ENCODE data around the gene MTMR1. TPM values are rescaled to one million over a fixed set of nuclear protein-coding genes. Genes with fewer than 3 reads are reported as not detected.

Gene MTMR1
- total RNA-seq, 2 donors from 2014 or later: 16.5 to 18.5 TPM

GRCh38 chrX:150719621-150720020 lies 26.4 kb downstream of the MTMR1 start:
- no peaks in the 10 kb centered on the region for H3K27me3 Mint-ChIP-seq (ENCODE audit: insufficient read depth)
- Histone ChIP-seq H3K4me1 (ENCODE audit: control insufficient read depth, insufficient read depth, low read length) (no peaks in the 10 kb centered on the region), H3K27ac (ENCODE audit: low read depth, low read length) (no peak overlapping the region), H3K27me3 (ENCODE audit: control insufficient read depth, insufficient read depth, low read length, poor library complexity, severe bottlenecking) (no peaks in the 10 kb centered on the region), H3K9ac (ENCODE audit: extremely low read depth, low read length, poor library complexity, severe bottlenecking) (no peak overlapping the region), H3K36me3 (ENCODE audit: control insufficient read depth, insufficient read depth, low read length) (no peaks in the 10 kb centered on the region), H3K9me3 (ENCODE audit: control insufficient read depth, low read length) (peaks cover 9% of the 10 kb centered on the region), H3K4me3 (ENCODE audit: low read length) (no peak overlapping the region)
- no peak overlapping the region for H3K4me3 Mint-ChIP-seq
- H3K9me3 Mint-ChIP-seq: peaks cover 29% of the 10 kb centered on the region
- H3K27ac Mint-ChIP-seq: no peak overlapping the region
- peaks cover 2% of the 10 kb centered on the region for H3K36me3 Mint-ChIP-seq (ENCODE audit: low read depth)
- no peak for DNase-seq
- H3K4me1 Mint-ChIP-seq: no peaks in the 10 kb centered on the region
- 100% methylated on average over 3 of the region's 4 CpGs; no CpG with 5 or more reads in 1 of the 2 experiments for WGBS, 2 experiments (ENCODE audit: insufficient coverage in 1 of 2, insufficient read length in 1 of 2)
- TF ChIP-seq, protein P1, sequence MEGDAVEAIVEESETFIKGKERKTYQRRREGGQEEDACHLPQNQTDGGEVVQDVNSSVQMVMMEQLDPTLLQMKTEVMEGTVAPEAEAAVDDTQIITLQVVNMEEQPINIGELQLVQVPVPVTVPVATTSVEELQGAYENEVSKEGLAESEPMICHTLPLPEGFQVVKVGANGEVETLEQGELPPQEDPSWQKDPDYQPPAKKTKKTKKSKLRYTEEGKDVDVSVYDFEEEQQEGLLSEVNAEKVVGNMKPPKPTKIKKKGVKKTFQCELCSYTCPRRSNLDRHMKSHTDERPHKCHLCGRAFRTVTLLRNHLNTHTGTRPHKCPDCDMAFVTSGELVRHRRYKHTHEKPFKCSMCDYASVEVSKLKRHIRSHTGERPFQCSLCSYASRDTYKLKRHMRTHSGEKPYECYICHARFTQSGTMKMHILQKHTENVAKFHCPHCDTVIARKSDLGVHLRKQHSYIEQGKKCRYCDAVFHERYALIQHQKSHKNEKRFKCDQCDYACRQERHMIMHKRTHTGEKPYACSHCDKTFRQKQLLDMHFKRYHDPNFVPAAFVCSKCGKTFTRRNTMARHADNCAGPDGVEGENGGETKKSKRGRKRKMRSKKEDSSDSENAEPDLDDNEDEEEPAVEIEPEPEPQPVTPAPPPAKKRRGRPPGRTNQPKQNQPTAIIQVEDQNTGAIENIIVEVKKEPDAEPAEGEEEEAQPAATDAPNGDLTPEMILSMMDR (conservative IDR thresholded peaks at IDR 0.05): no peak

- TF ChIP-seq, protein P1 (conservative IDR thresholded peaks at IDR 0.05): no peak
- WGBS, 2 experiments (ENCODE audit: insufficient coverage in 1 of 2, insufficient read length in 1 of 2): 99% methylated on average over 5 of the region's 5 CpGs; no CpG with 5 or more reads in 1 of the 2 experiments
Observed at GRCh38 chrX:150729956-150730355, 36.8 kb downstream of the MTMR1 start.

DNA sequence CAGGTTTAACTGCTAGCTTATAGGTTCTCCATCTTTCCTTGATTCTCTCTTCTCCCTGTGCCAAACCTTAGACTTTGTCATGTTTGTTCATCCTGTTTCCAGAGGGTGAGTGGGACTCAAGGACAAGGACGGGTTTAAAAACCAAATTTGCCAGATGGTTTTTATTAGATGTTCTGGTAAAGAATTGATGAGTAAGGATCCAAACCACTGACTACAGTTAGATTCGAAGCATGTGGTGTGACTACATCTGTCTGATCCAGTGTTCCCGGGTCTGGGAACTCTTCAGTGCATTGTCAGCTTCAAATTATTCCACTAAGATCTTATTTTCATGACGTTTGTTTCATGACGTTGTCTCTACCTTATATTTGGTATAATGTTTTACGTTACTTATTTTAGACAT lies 37.5 kb downstream of the MTMR1 start:
- peaks cover 16% of the 10 kb centered on the region for H3K4me1 Mint-ChIP-seq
- Histone ChIP-seq H3K27me3 (ENCODE audit: control insufficient read depth, insufficient read depth, low read length, poor library complexity, severe bottlenecking) (no peaks in the 10 kb centered on the region), H3K4me1 (ENCODE audit: control insufficient read depth, insufficient read depth, low read length) (no peaks in the 10 kb centered on the region), H3K36me3 (ENCODE audit: control insufficient read depth, insufficient read depth, low read length) (peaks cover 23% of the 10 kb centered on the region), H3K9ac (ENCODE audit: extremely low read depth, low read length, poor library complexity, severe bottlenecking) (no peak overlapping the region), H3K9me3 (ENCODE audit: control insufficient read depth, low read length) (no peaks in the 10 kb centered on the region), H3K27ac (ENCODE audit: low read depth, low read length) (no peak overlapping the region), H3K4me3 (ENCODE audit: low read length) (no peak overlapping the region)
- 100% methylated on average over 3 of the region's 6 CpGs; no CpG with 5 or more reads in 1 of the 2 experiments for WGBS, 2 experiments (ENCODE audit: insufficient coverage in 1 of 2, insufficient read length in 1 of 2)
- no peak for DNase-seq
- H3K27me3 Mint-ChIP-seq (ENCODE audit: insufficient read depth): no peaks in the 10 kb centered on the region
- H3K27ac Mint-ChIP-seq: no peak overlapping the region
- peaks cover 19% of the 10 kb centered on the region for H3K36me3 Mint-ChIP-seq (ENCODE audit: low read depth)
- H3K4me3 Mint-ChIP-seq: no peak overlapping the region
- H3K9me3 Mint-ChIP-seq: peaks cover 25% of the 10 kb centered on the region
- TF ChIP-seq, protein P1 (conservative IDR thresholded peaks at IDR 0.05): no peak

More at GRCh38 chrX:150729956-150730355, 36.8 kb downstream of the MTMR1 start:
- H3K4me3 ChIP-seq (ENCODE audit: low read length): no peak overlapping the region
- H3K4me1 ChIP-seq (ENCODE audit: control insufficient read depth, insufficient read depth, low read length): no peaks in the 10 kb centered on the region
- no peaks in the 10 kb centered on the region for H3K27me3 Mint-ChIP-seq (ENCODE audit: insufficient read depth)
- H3K27me3 ChIP-seq (ENCODE audit: control insufficient read depth, insufficient read depth, low read length, poor library complexity, severe bottlenecking): no peaks in the 10 kb centered on the region
- H3K9ac ChIP-seq (ENCODE audit: extremely low read depth, low read length, poor library complexity, severe bottlenecking): no peak overlapping the region
- H3K36me3 ChIP-seq (ENCODE audit: control insufficient read depth, insufficient read depth, low read length): peaks cover 23% of the 10 kb centered on the region
- H3K9me3 ChIP-seq (ENCODE audit: control insufficient read depth, low read length): no peaks in the 10 kb centered on the region
- no peak overlapping the region for H3K27ac Mint-ChIP-seq
- H3K36me3 Mint-ChIP-seq (ENCODE audit: low read depth): peaks cover 13% of the 10 kb centered on the region
- no peak overlapping the region for H3K27ac ChIP-seq (ENCODE audit: low read depth, low read length)
- H3K9me3 Mint-ChIP-seq: peaks cover 23% of the 10 kb centered on the region
- DNase-seq: no peak
- H3K4me1 Mint-ChIP-seq: peaks cover 19% of the 10 kb centered on the region
- H3K4me3 Mint-ChIP-seq: no peak overlapping the region

Data from endodermal cell (in vitro differentiated cells).